KG1 (cell line): ENCODE measurements around the gene TNS3.
"Not testable (repeated sequence)": the region's sequence is repeated elsewhere in the genome, so short reads cannot be mapped to it uniquely, and the experiment has no call there.

Experiments used
- DNase-seq: peaks from one replicate; lab custom pipeline; 2025; lab: John Stamatoyannopoulos, UW

TNS3 gene

GRCh38 chr7:47472444-47473157 is 109.3 kb downstream of the TNS3 start:
- DNase-seq, result no peak

DNA sequence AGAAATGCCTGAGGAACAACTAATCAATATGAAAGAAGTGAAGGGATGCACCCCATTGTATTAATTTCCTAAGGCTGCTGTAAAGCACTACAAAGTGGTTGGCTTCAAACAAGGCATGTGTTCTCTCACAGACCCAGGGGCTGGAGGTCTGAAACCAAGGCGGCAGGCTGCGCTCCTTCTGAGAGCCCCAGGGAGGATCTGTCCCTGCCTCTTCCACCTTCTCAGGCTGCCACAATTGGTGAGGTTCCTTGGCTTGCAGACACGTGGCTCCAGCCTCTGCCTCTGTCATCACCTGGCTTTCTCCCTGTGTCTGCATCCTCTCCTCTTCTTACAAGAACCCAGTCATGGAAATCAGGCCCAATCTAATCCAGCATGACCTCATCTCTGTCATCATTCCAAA is 110.1 kb downstream of the TNS3 start:
- DNase-seq, result no peak

DNA sequence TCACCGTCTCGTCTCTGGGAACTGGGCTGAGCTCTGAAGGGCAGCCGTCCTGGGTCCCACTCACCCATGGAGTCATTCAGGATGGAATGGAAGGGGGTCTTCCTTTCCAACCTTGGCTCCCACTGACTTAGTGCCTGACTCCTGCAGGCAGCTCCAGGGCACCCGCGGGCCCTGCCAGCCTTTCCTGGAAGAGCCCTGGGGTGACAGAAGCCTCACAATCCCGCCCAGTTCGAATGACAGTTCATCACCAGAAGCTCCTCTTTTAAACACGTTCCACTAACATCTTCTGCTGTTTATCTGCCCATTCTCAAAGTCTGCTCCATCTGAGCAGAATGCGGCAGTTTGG is 110.6 kb downstream of the TNS3 start:
- DNase-seq, result no peak

DNA sequence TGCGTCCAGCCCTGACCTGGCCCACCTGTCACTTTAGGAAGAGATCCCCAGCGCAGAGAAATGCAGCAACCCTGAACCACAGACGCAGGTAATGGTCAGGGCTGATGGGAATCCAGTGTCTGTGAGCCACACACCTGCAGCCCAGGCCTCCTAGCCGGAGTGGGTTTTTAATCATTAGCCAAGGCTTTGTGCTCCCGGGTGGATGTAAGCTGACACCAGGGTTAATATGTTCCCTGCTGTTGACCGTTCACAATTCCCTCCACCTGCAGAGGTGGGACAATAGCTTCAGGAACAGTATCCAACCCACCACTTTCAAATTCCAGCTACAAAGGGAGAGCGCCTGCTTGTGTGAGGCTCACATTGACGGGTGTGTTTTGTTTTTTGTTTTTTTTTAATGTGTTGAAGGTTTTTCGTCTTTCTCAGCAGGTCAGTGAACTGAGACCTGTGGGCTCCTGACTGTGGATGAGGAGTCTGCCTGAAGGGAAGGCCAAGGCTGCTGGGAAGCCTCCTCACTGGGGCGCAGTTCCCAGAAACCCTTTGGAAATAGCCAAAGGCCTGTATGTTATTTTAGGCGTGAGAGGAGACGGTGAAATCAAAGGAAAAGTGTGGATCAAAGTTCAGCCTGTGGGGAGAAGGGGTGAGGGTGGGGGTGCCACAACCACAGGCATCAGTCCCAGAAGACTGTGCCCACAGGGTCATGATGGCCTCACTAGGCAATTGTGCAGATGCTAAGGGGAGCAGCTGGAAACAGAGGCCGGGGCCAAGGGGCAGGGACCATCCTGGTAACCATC is 111.1 kb downstream of the TNS3 start:
- no peak for DNase-seq

DNA sequence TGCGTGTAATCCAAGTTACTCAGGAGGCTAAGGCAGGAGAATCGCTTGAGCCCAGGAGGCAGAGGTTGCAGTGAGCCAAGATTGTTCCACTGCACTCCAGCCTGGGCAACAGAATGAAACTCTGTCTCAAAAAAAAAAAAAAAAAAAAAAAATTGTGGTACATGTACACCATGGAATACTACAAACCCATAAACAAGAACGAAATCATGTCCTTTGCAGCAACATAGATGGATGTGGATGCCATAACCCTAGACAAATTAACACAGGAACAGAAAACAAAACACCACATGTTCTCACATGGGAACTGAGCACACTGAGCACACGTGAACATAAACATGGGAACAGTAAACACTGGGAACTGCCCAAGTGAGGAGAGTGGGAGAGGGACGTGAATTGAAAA is 112.1 kb downstream of the TNS3 start:
- not testable (repeated sequence) for DNase-seq

GRCh38 chr7:47466832-47467231 is 115.1 kb downstream of the TNS3 start:
- DNase-seq, result no peak

DNA sequence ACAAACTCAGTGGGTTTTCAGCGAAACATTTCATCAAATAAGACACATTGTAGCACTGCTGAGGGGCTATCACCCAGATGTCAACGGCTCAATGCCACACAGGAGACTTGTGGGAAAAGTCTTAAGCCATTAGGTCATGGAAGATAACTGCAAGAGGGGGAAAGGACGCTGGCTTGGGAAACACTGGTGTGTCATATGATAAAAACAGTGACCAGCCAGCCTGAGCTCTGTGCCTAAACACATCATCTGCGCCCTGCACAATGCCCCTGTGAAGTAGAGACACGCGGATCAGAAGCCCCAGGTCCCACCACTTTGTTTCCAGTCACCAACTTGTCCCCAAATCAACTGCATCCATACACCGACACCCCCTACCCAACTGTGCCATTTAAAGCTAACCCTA is 116.7 kb downstream of the TNS3 start:
- no peak for DNase-seq

- no peak for DNase-seq
These were observed 117.6 kb downstream of the TNS3 start for GRCh38 chr7:47464266-47464665.

GRCh38 chr7:47461746-47462145 is 120.2 kb downstream of the TNS3 start:
- no peak for DNase-seq

- DNase-seq, result no peak
These were observed 120.8 kb downstream of the TNS3 start for GRCh38 chr7:47461161-47461560.

DNA sequence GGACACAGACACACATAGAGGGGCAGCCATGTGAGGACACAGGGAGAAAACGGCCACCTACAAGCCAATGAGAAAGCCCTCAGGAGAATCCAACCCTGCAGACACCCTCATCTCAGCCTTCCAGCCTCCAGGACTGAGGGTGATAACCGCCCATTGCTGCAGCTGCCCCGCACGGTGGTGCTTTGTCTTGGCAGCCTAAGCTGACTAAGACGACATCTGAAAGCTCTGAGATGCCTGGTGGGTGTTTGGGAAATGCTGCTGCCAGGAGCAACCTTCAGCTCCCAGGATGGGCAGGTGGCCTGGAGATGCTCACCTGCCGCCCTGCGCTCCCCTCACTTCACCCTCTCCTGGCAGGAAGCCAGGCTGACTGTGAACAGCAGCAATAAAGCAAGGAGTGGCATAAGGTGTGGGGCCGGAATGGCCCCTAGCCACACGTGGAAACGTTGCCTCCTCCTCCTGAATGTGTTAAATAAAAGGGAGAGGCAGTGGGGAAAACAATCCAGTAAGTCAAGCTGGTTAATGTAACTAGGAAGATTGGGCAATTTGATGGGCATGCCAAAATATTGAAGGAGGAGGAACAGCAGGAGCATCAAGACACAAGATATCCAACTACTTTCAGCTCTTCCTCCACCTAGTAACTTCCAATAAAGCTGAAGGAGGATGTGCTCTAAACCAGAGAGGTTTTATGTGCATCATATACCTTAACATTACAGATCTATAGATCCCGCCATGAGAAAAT is 121.5 kb downstream of the TNS3 start:
- DNase-seq, result no peak

DNA sequence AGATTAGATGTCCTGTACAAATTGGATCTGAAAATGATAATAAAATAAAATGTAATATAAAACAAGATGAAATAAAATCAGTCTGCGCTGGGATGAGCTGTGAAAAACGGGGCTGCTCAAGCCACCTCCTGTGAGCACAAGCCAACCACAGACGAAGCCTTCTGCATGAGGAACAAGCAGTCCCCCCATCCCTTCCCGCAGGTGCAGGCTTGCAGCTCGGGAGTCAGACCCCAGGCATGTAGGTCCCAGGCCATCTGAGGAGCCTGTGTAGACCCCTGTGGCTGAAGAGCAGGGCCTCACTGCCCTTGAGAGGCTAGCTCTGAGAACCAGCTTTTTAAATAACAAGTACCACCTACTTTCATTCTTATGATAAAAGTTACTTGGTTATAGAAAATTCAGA is 123.4 kb downstream of the TNS3 start:
- DNase-seq, result no peak

DNA sequence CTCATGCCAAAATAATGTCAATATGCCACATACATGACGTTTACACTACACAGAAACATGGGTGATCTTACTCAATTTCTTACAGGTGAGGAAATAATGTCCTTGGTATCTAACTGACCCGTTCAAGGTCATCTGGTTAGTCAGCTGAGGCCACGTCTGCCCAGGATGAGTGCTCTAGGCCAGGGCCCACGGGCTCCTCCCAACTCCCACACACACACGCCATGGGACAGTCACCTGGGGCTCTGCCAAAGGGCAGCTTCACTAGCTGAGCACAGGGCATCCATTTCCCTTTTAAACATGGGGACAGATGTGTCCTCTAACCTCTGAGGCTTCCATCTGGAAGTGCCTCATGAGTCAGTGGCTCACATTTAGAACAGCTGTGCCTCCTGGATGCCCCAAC is 123.9 kb downstream of the TNS3 start:
- no peak for DNase-seq

DNA sequence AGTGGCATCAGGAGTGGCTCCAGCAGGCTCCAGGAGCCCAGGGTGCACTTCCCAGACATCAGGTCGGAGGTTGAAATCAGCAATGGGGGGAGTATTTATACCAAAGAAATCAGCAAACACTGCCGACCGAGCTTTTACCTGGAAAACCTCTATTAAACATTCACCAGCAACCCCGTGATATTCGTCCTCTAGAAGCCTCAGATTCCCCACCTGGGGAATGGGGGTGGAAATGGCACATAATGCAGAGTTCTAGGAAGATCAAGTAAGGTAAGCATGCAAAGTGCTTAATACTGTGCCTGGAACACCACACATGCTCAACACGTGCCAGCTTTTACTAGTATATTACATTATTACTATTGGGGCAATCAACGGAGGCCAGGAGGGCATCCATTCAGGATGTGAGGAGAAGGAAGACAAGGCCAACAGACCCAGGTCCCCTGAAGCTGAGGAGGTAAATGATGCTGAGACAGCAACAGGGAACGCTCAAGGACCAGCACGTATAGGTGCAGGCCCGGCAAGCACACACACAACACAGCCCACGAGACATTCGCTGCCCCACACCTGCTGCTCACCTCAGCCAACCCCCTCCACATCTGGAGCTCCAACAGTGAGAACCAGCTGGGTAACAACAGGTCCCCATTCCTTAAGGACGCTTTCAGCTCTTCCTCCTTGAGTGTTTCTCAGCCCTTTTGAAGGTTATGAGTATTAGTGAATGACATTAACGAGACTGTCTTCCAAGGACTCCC is 125.5 kb downstream of the TNS3 start:
- no peak for DNase-seq

- no peak for DNase-seq
These were observed 126.1 kb downstream of the TNS3 start for GRCh38 chr7:47455872-47456185.

DNA sequence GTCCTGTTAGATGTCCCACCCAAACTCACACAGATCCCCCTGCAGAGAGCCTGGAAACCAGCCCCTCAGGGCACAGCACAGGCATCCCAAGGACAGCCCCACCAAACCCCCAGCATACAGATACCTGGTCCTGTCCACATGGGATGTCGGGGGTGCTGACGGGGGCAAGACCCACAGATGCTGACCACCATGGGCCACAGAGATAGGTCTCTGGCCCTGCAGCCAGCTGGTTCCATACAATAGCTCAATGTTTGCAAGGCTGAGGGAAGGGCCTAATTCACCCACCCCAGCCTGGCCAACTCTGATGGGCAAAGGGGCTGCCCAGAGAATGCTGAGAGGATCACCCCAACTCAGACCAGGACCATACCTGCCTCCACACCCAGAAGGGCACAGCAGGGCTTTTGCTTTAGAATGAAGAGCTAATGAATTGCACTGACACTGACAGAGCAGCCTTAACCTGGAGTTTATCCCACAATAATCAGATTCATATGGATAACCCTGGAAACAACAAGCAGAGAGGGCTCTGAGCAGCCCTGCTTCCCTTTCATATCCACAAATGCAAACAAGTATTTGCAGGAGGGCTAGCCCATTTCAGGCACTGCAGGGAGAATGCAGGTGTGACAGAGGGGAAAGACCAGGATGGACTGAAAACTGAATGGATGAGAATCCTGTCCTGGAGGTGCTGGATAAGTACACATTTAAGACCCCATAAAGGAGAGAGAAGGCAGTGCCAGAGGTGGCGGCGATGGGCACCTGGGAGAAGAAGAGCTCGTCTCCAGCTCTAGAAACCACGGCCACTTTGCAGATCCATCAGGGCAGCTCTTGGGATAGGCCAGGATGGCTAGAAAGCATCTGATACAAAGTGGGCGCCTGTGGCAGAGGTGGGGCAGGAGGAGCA is 126.7 kb downstream of the TNS3 start:
- DNase-seq, result no peak

GRCh38 chr7:47454069-47454973 is 127.6 kb downstream of the TNS3 start:
- peak; percentile 3 for DNase-seq

- DNase-seq, result no peak
These were observed 128.5 kb downstream of the TNS3 start for GRCh38 chr7:47453093-47454061.

GRCh38 chr7:47452715-47453092 is 129.2 kb downstream of the TNS3 start:
- no peak for DNase-seq
